HG03097 (cell line): ENCODE results near the gene PSD.

Experiments
- ATAC-seq: cut with Tn5 transposase; IDR thresholded peaks from one replicate; pipeline ENCODE4 v1.9.1; 2021; ENCODE audit not compliant: unreplicated experiment, low FRiP score

The PSD gene

DNA sequence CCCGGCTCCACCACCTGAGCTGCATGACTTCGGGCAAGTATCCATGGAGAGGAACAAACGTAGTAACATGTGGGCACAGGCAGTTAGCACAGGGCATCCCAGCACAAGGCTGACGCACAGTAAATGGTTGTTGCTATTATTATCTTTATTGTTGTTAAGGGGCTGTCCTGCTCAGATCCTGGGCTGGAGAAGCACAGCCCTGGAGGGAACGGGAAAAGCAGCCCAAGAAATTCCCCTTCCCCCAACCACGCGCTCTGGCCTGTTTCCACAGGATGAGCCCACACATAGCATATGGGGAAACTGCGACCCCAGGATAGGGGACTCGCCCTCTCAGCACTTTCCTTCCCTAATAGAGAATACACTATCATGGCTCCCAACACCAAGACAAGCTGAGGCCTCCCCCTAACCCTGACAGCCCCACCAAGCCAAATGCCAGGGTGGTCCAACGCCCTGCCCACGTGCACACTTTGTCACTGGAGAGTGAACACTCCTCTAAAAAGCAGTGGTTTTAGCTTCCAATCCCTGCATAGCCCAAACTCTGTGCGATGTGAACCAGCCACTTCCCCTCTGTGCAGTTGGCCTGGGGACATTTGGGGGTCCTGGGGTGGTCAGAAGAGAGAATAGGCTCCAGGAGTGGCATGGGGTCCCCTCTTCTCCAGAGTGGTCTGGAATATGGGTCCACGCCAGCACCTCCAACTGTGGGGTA lies 11.0 kb downstream of the PSD start:
- ATAC-seq: no peak

DNA sequence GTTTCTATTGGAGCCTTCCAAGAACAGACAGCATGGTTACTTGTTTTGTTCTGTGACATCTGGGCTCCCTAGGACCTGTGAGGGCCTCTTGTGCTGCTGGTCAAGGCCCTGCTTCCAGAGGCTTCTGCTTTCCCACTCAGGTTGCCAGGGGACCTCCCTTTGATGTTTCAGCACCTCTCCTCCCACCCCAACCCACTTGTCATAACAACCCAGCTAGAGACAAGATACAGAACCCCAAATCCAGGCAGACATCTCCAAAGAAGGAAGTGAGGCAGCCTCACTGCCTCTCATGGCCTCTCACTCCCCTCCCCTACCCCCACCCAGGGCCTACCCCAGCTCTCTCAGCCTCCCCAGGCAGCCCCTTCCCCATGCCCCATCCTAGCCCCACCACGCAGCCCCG lies 11.8 kb downstream of the PSD start:
- no peak for ATAC-seq

DNA sequence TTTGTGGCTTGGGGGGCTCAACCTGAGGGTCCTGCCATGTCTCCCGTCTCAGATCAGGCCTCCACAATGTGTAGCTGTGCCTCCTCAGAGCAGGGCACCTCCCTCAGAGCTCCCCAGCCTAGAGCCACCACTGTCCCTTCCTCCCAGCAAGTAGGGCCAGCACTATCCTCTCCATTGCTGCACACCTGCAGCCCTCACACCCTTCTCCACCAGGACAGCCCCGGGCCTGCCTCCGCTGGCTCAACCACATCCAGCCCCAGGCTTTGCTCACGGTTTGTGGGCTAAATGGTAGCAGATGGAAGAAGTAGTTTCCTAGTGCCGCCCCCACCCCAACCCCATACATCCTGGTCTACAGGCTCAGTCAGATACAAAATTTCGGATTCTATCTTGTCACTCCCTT lies 13.0 kb downstream of the PSD start:
- no peak for ATAC-seq

DNA sequence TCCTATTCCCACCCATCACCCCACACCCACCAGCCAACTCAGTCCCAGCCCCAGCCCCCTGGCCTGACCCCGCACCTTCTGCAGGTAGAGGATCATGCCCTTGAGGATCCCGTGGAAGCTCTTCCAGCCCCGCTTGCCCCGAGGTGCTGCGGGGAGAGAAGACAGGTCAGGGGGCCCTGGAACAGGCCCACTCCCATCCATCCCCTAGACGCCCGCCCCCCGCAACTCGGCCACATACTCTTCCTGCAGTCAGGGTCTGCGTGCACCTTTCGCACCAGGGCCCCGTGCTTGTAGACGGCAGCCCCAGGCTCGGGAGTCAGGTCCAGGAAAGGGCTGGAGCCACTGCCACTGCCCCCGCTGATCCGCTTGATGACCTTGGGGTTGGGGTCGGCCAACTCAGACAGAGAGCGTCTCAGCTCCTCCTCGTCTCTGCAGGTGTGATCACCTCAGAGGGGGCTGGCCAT lies 13.4 kb downstream of the PSD start:
- ATAC-seq: no peak

DNA sequence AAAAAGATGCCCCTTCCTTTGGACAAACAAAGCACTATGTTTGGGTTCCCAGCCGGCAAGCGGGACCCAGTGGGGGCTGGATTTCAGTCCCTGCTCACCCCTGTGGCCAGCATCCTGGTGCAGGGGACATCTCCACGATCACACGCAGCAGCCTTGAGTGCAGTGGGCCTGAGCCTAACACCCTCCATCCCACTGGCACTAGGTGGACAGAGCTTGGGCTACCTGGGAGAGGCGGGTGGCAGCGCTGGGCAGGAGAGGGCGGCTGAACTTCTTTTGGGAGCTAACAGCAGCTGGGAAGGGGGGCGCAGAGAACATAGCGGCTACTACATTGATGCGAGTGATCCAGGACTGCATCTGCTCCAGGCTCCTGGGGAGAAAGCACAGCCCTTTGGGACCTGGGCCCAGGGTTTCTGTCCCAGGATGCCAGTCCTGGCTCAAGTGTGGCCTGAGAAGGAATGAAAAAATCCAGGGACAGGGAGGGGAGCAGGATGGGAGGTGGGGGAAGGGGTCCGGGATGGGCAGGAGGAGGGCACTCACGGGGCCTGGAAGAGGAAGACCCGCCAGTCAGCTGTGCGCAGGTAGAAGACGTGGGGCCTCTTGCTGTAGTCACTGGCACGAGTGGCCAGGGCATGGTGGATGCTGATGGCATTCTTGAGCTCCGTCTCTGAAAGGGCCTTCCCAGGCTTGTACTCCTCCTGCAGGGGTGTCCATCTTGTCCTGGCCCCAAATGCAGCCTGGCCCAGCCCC lies 14.1 kb downstream of the PSD start:
- no peak for ATAC-seq

DNA sequence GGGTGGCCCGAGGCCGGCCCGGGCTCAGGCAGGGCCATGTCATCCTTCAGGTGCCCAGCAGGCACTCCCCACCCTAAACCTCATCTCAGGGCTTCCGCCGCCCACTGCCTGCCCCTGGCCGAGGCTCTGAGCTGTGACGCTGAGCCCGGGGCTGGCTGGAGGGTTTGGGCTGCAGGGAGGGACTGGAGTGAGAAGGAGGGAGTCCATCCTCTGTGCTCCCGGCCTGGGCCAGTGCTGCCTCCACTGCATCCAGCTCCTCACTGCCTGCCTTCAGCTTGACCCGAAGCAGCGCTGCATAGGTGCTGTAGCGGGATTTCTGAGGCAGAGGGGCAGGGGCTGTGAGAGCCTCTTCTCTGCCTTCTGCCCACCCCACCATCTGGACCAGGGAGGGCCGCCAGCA lies 15.5 kb downstream of the PSD start:
- no peak for ATAC-seq

DNA sequence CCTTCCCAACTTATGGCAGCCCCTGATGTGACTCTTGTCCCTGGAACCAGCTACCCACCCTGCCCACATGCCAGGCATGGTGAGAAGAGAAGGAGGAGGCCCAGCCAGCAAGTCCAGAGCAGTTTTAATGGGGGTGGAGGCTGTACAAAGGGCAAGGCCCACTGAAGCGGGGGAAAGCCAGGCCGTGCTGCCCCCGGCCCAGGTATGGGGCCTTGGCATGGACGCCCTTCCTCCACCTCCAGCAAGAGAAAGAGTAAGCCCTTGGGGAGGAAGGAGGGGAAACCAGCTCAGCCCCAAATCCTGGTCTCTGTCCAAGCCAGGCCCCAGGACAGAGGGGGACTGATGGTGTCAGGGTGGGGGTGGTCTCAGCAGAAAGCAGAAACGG lies 16.1 kb downstream of the PSD start:
- ATAC-seq: no peak

DNA sequence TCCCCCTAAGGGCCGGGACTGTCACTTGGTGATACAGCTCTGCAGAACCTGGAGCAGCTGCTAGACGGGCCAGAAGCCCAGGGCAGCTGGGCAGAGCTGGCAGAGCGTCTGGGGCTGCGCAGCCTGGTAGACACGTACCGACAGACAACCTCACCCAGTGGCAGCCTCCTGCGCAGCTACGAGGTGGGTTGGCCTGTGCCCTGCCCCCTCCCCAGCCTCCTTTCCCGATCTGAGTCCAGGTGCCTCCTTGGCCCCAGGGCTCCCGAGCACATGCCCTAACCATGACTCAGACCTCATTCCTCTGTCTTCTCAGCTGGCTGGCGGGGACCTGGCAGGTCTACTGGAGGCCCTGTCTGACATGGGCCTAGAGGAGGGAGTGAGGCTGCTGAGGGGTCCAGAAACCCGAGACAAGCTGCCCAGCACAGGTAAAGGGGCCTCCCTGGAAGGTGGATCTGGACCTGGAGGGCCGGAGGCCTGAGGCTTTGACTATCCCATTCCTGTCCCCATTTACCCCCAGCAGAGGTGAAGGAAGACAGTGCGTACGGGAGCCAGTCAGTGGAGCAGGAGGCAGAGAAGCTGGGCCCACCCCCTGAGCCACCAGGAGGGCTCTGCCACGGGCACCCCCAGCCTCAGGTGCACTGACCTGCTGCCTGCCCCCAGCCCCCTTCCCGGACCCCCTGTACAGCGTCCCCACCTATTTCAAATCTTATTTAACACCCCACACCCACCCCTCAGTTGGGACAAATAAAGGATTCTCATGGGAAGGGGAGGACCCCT lies 16.7 kb downstream of the PSD start:
- no peak for ATAC-seq

DNA sequence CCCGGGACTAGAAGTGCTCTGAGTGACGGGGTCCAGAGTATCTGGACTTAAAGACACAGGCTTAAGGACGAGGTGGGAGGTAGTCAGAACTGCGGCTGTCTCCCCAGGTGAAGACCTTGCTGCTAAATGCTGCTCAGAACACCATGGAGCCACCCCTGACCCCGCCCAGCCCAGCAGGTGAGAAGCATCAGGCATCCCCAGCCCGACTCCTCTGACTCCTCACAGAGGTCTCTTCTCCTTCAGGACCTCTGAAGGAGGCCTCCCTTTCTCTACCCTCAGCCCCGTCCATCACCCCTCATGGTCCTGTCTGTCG lies 17.3 kb downstream of the PSD start:
- ATAC-seq: no peak

DNA sequence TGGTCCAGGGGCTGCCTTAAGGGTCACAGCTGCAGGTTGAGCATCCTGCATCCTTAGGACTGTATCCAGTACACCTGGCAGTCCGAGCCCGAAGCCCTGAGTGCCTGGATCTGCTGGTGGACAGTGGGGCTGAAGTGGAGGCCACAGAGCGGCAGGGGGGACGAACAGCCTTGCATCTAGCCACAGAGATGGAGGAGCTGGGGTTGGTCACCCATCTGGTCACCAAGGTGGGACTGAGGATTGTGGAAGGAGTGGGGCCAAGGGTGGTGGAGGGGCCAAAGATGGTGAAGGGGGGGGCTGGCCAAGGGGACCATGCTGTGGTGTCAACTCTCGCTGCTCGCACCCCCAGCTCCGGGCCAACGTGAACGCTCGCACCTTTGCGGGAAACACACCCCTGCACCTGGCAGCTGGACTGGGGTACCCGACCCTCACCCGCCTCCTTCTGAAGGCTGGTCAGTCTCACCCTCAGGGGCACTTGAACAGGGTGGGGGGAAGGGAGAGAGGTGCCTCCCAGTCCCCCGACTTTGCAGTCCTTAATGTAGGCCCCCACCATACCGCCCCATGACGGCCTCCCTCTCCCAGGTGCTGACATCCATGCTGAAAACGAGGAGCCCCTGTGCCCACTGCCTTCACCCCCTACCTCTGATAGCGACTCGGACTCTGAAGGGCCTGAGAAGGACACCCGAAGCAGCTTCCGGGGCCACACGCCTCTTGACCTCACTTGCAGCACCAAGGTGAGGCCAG lies 17.8 kb downstream of the PSD start:
- ATAC-seq: no peak

DNA sequence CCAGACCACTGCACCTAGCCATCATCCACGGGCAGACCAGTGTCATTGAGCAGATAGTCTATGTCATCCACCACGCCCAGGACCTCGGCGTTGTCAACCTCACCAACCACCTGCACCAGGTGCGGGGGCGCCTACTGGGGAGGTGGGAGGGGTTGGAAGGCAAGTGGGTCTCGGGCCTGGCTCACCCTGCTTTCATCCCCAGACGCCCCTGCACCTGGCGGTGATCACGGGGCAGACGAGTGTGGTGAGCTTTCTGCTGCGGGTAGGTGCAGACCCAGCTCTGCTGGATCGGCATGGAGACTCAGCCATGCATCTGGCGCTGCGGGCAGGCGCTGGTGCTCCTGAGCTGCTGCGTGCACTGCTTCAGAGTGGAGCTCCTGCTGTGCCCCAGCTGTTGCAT lies 18.5 kb downstream of the PSD start:
- ATAC-seq: no peak

DNA sequence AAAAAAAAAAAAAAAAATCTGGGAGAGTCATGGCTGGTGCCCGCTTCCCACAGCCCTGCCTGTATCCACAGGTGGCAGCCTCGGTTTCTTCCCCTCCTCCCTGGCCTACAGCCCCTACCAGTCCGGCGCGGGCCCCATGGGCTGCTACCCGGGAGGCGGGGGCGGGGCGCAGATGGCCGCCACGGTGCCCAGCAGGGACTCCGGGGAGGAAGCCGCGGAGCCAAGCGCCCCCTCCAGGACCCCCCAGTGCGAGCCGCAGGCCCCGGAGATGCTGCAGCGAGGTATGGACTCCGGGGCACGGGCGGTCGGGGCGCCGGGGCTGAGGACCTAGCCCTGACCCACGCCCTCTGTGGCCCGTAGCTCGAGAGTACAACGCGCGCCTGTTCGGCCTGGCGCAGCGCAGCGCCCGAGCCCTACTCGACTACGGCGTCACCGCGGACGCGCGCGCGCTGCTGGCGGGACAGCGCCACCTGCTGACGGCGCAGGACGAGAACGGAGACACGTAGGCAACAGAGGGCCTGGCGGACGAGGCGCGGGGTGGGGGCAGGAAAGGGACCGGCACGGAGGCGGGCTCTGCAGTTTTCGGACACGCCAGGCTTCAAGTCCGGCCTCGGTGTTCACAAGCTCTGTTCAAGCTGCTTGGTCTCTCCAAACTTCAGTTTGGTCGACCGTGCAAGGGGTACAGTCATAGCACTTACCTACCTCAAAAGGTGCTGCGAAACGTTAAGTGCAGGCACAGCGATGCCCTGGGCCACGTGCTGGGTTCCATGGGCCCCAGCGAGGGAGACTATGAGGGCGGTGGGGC lies 19.2 kb downstream of the PSD start:
- ATAC-seq: peak; percentile 37

DNA sequence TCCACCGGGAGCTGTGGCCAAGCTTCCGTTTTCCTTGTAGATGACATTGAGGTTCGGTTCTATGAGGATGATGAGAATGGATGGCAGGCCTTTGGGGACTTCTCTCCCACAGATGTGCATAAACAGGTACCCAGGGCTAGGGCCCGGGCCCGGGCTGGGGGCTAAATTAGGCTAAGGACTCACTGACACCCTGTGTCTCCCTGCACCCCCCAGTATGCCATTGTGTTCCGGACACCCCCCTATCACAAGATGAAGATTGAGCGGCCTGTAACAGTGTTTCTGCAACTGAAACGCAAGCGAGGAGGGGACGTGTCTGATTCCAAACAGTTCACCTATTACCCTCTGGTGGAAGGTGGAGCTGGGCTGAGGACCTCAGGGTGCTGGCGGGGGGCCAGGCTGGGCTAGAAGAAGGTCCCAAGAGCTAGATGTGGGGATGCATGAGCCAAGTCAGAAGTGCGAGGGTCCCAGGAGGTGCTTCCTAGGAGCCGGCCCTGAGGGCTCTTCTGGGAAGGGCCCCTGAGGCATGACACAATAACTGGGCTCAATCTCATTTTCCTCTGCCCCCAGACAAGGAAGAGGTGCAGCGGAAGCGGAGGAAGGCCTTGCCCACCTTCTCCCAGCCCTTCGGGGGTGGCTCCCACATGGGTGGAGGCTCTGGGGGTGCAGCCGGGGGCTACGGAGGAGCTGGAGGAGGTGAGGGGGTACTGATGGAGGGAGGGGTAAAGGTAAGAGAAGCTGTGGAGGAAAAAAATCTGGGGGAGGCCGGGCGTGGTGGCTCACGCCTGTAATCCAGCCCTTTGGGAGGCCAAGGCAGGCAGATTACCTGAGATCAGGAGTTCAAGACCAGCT lies 20.2 kb downstream of the PSD start:
- ATAC-seq: no peak

DNA sequence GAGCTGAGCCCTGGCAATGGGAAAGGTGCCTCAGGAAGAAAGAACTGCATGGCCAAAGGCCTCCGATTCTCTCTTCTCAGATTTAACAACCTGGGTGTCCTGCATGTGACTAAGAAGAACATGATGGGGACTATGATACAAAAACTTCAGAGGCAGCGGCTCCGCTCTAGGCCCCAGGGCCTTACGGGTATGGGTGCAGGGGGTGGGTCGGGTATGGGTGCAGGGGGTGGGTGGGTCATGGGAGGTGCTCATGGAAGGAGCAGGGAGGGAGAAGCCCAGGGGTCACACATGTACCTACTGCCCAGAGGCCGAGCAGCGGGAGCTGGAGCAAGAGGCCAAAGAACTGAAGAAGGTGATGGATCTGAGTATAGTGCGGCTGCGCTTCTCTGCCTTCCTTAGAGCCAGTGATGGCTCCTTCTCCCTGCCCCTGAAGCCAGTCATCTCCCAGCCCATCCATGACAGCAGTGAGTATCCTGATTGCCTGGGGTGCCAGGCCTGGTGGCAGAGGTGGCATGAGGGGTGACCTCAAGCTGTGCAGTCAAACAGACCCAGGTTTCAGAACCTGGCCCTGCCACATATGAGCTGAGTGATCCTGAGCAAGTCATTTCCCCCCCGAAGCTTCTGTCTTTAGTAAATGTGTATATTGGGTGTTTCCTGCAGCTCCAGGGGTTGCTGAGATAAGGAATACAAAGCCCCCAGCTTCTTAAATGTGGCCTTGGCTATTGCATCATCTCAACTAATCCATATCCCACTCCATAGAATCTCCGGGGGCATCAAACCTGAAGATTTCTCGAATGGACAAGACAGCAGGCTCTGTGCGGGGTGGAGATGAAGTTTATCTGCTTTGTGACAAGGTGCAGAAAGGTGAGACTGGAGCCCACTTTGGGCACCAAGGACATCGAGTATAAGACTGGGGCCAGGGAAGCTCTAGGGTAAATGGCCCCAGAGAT lies 21.1 kb downstream of the PSD start:
- no peak for ATAC-seq

DNA sequence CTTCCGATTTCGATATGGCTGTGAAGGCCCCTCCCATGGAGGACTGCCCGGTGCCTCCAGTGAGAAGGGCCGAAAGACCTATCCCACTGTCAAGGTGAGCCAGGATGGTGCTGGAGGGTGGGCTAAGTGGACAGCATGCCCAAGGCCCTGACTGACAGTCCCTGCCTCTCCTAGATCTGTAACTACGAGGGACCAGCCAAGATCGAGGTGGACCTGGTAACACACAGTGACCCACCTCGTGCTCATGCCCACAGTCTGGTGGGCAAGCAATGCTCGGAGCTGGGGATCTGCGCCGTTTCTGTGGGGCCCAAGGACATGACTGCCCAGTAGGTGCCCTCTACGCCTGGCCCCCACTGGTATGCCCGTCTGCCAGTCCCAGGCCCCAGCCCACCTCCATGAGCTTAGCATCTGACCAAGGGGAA lies 21.8 kb downstream of the PSD start:
- ATAC-seq: no peak

DNA sequence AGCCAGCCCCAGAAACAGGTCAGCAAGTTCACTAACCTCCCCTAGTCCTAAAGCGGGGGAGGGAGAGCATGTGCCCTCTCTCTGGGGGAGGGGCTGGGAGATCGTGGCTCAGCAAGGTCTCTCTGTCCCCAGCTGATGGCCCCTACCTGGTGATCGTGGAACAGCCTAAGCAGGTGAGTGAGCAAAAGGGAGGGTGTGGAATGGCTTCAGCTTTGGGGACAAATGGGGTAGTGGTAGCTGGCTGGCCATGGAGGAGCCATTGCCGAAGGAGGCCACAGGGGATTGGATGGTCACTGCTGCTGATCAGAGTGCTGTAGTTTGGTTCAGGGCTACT lies 22.3 kb downstream of the PSD start:
- no peak for ATAC-seq

DNA sequence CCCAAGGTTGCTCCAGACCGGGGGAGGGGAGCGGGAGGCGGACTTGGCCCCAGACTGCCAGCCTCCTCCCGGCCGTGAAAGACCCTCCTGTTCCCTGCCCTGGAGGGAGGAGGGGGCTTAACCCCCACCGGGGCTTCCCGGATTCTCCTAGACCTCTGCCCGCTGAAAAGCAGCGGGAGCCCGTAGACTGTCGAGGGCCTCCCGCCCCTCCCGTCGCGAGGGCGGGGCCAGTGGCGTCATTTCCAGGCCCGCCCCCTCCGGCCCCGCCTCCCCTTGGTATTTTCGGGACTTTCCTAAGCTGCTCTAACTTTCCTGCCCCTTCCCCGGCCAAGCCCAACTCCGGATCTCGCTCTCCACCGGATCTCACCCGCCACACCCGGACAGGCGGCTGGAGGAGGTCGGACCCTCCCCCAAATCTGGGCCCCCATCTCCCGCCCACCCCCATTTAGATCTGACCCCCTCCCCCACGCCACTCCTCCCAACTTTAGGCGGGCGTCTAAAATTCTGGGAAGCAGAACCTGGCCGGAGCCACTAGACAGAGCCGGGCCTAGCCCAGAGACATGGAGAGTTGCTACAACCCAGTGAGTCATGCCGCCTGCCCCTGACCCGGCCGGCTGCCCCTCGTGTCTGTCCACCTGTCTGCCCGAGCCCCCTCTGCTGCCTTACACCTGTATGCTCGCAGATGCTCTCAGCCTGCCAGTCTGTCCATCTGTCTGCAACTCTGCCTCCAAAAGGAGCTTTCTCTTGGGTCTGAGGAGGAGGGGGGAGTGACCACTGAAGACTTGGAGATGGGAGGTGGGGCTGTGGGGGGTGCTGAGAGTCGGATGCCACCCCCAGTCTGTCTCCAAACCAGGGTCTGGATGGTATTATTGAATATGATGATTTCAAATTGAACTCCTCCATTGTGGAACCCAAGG lies 22.9 kb downstream of the PSD start, which contains the start of gene NFKB2:
NFKB2 (plus strand) TSS at position 306 of the 917 bp plus-strand sequence; CDS start at position 561, 255 bp downstream.
- ATAC-seq: no peak
